Esophagus muscularis mucosa (tissue), 4 donors: Measurements from ENCODE around the gene KRTAP19-3. TPM values are rescaled to one million over a fixed set of nuclear protein-coding genes. Genes with fewer than 3 reads are reported as not detected.

ENCODE experiments used
- DNase-seq: peaks from one replicate; pipeline ENCODE4 v3.0.0-alpha.2; 2017; ENCODE audit errors: extremely low spot score
- H3K27ac ChIP-seq, 4 donors: fragments of 200-600 bp; sonication (generic); replicated peaks in 1 of 4; 1 replicate in 3 of 4; 2 replicates in 1 of 4; pipeline ENCODE4 v1.5.1; 2016 to 2019; ENCODE audit warnings: mild to moderate bottlenecking in 1 of 4
- H3K27me3 ChIP-seq, 4 donors: fragments of 200-600 bp; sonication (generic); one replicate each; pipeline versions ENCODE4 v1.5.1 to v1.6.0; 2016 to 2019
- H3K36me3 ChIP-seq, 4 donors: fragments of 200-600 bp; sonication (generic); one replicate each; pipeline ENCODE4 v1.5.1; 2016 to 2019
- H3K4me1 ChIP-seq, 4 donors: fragments of 200-600 bp; sonication (generic); one replicate each; pipeline ENCODE4 v1.5.1; 2016 to 2019
- H3K4me3 ChIP-seq, 4 donors: fragments of 200-600 bp; sonication (generic); 1 replicate in 2 of 4; 2 replicates in 2 of 4; pipeline ENCODE4 v1.5.1; 2016 to 2019; ENCODE audit warnings: mild to moderate bottlenecking in 4 of 4, moderate library complexity in 1 of 4
- H3K9me3 ChIP-seq, 4 donors: fragments of 200-600 bp; sonication (generic); 1 replicate in 3 of 4; 2 replicates in 1 of 4; pipeline ENCODE4 v1.5.1; 2016 to 2019
- EP300 ChIP-seq: sonication (generic); formaldehyde crosslinking; IDR thresholded peaks from one replicate; pipeline ENCODE4 v1.6.1; 2017; ENCODE audit warnings: antibody characterized with exemption
- POLR2A ChIP-seq: fragments of 450-650 bp; IDR thresholded peaks from one replicate; pipeline ENCODE4 v1.6.1; 2017; ENCODE audit warnings: antibody characterized with exemption, moderate library complexity, mild to moderate bottlenecking, low read depth
- POLR2AphosphoS5 ChIP-seq, 2 donors: sonication (generic); formaldehyde crosslinking; IDR thresholded peaks; one replicate each; pipeline ENCODE4 v1.6.1; 2017; ENCODE audit warnings: antibody characterized with exemption in 2 of 2
- WGBS: methylation state at CpG from one replicate; pipeline ENCODE4 v1.1.5; 2018; 5-methylcytosine and 5-hydroxymethylcytosine counted together
- intact Hi-C: fragments of 100-400 bp; cut with DNase I; formaldehyde crosslinking; loops from one replicate; pipeline ENCODE4 v1.15.1; 2023
- total RNA-seq, 4 donors: library from RNA; depleted of rRNA; stranded (reverse); fragments of >200 nt; gene quantifications; one replicate each; pipeline versions ENCODE4 v1.1.0 to v1.2.1, GENCODE V29; 2016
- TF ChIP-seq, protein P1 (sequence below), 3 experiments: fragments of 200-600 bp in 2 of 3; fragments of 450-650 bp in 1 of 3; sonication (generic) in 2 of 3; IDR thresholded peaks; one replicate each; pipeline ENCODE4 v1.5.1; 2017 to 2019; ENCODE audit warnings: antibody characterized with exemption in 3 of 3, mild to moderate bottlenecking in 2 of 3, moderate library complexity in 1 of 3

The KRTAP19-3 gene
- total RNA-seq, 4 donors from 2014 or later: not detected

DNA sequence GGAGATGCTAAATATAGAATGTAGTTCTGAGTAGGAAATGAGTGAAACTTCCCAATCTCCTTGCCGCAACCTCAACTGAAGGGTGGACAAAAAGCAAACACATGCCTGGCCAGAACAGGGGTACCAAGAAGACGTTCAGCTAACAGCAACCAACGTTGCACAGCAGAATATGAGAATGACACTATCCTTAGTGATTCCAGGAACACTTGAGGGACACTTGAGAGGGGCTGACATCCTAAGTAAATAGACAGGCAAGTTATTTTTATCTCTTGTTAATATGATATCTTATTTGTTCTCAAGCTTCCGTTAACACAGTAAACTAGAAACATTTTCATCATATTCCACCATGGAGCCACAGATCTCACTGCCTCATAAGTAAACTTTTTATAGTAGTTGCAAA lies 12.6 kb downstream of the KRTAP19-3 start:
- H3K27me3 ChIP-seq: no peaks in the 10 kb centered on the region
- no peak overlapping the region for H3K27ac ChIP-seq
- intact Hi-C loops: no loop called here
- H3K4me1 ChIP-seq: peaks cover 0 to 3% (median 0%) of the 10 kb centered on the region in 4 donors
- H3K9me3 ChIP-seq: no peaks in the 10 kb centered on the region
- no peak for DNase-seq
- no peaks in the 10 kb centered on the region for H3K36me3 ChIP-seq
- no peak for TF ChIP-seq EP300
- TF ChIP-seq POLR2A: no peak
- no peak for TF ChIP-seq POLR2AphosphoS5 (IDR thresholded peaks at IDR 0.05)
- TF ChIP-seq, protein P1, sequence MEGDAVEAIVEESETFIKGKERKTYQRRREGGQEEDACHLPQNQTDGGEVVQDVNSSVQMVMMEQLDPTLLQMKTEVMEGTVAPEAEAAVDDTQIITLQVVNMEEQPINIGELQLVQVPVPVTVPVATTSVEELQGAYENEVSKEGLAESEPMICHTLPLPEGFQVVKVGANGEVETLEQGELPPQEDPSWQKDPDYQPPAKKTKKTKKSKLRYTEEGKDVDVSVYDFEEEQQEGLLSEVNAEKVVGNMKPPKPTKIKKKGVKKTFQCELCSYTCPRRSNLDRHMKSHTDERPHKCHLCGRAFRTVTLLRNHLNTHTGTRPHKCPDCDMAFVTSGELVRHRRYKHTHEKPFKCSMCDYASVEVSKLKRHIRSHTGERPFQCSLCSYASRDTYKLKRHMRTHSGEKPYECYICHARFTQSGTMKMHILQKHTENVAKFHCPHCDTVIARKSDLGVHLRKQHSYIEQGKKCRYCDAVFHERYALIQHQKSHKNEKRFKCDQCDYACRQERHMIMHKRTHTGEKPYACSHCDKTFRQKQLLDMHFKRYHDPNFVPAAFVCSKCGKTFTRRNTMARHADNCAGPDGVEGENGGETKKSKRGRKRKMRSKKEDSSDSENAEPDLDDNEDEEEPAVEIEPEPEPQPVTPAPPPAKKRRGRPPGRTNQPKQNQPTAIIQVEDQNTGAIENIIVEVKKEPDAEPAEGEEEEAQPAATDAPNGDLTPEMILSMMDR (IDR thresholded peaks at IDR 0.05): no peak
- 64% methylated on average over 4 of the region's 4 CpGs for WGBS
- no peak overlapping the region for H3K4me3 ChIP-seq

DNA sequence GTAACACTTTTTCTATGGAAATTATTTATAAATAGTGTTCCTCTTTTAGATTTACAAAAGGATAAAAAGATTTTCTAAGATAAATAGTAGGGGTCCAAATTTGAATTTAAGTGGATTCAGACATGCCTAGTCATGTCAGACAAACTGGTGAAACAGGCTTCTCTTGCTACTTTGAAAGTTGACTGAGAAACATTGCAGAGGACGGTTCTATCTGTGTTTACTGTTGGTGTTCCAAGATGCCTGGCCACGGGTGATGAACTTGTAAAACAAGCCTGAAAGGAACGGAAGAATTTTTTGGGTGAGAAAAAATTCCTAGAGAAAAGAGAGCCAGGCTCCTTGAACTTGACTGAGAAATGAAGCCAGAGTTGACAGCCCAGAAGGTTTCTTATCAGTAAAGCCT lies 13.8 kb downstream of the KRTAP19-3 start:
- Histone ChIP-seq H3K36me3 (no peaks in the 10 kb centered on the region), H3K4me1 (peaks cover 0 to 3% (median 0%) of the 10 kb centered on the region in 4 donors), H3K27ac (no peak overlapping the region), H3K9me3 (no peaks in the 10 kb centered on the region), H3K27me3 (no peaks in the 10 kb centered on the region), H3K4me3 (no peak overlapping the region)
- 40% methylated on average over 3 of the region's 3 CpGs for WGBS
- no peak for DNase-seq
- TF ChIP-seq POLR2A (no peak), POLR2AphosphoS5 (IDR thresholded peaks at IDR 0.05) (no peak), EP300 (no peak)
- TF ChIP-seq, protein P1 (IDR thresholded peaks at IDR 0.05): no peak
- intact Hi-C loops: no loop called here

DNA sequence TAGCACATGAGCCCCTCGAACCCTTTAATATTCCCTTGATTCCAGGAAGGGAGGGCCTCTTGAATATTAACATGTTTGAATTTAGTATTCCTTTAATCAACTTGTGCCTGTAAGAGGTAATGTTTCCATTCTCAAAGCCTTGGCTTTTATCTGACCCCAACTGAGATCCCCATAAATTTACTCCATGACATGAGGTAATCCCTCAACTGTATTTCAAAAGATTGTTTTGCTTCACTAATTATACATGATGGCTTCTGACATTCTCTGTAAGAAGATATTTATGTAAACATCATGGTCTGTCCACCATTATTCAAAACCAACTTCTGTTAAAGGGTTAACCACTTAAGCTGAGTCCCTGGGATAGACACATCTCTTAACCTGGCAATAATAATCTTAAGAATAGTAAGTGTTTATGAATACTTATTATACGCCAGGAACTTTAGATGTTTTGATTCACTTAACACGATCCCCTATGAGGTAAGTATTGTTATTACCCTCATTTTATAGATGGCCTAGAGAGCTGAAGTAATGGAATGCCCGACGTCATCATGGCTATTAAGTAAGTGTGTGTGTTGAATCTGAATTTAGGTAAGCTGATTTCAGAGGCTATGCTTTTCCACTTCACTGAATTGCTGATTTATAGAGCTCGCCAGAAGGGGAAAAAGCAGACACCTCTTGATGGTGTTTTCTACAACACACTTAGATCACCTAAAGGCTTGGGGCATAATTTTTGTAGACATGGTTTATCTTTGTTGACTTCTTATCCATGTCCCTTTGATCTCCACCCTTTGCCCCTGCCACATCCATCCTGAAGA lies 22.7 kb downstream of the KRTAP19-3 start:
- no peak overlapping the region for H3K4me3 ChIP-seq
- intact Hi-C loops: no loop called here
- WGBS: 46% methylated on average over 6 of the region's 6 CpGs
- no peak overlapping the region for H3K27ac ChIP-seq
- H3K9me3 ChIP-seq: no peaks in the 10 kb centered on the region
- no peak for DNase-seq
- no peaks in the 10 kb centered on the region for H3K27me3 ChIP-seq
- no peaks in the 10 kb centered on the region for H3K4me1 ChIP-seq
- TF ChIP-seq POLR2A: no peak
- no peak for TF ChIP-seq EP300
- TF ChIP-seq, protein P1 (IDR thresholded peaks at IDR 0.05): no peak
- no peak for TF ChIP-seq POLR2AphosphoS5 (IDR thresholded peaks at IDR 0.05)
- H3K36me3 ChIP-seq: no peaks in the 10 kb centered on the region

DNA sequence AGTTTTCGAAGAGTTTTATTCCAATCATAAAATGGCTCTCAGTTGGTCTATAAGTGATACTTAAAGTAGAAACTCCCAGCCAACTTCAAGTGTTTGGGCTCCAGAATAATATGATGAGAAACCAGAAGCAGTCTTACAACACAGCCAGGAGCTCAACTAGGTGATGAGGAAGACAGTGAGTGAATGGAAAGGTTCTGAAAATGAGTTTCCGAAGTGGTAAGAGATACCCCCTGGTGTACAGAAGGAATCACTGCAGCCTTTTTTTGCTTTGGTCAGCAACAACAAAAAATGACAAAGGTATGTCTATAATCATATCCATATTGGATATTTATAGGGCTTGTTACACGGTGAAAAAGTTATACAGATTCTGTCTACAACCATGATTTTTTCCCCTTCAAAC lies 28.1 kb downstream of the KRTAP19-3 start:
- H3K27ac ChIP-seq: no peak overlapping the region
- H3K9me3 ChIP-seq: no peaks in the 10 kb centered on the region
- no peak for DNase-seq
- H3K36me3 ChIP-seq: no peaks in the 10 kb centered on the region
- TF ChIP-seq, protein P1 (IDR thresholded peaks at IDR 0.05): no peak
- TF ChIP-seq POLR2A: no peak
- no peak for TF ChIP-seq EP300
- no peak for TF ChIP-seq POLR2AphosphoS5 (IDR thresholded peaks at IDR 0.05)
- H3K4me3 ChIP-seq: no peak overlapping the region
- no peaks in the 10 kb centered on the region for H3K4me1 ChIP-seq
- WGBS: 63% methylated on average over 3 of the region's 3 CpGs
- intact Hi-C loops: no loop called here
- no peaks in the 10 kb centered on the region for H3K27me3 ChIP-seq
